GM23338 (cell line): Measurements from ENCODE around the gene S100A13. TPM values are rescaled to one million over a fixed set of nuclear protein-coding genes. Genes with fewer than 3 reads are reported as not detected.

ENCODE experiments used
- ATAC-seq: fragments of 200-7000 bp; cut with Tn5 transposase; 3 replicates; pipeline ENCODE4 v1.9.1; 2020
- DNase-seq: peaks from one replicate; pipeline ENCODE4 v3.0.0-alpha.2; 2015; ENCODE audit warnings: low spot score
- H2AFZ ChIP-seq: fragments of 200-600 bp; sonication (generic); 2 replicates; pipeline ENCODE4 v1.8.0; 2016; ENCODE audit warnings: antibody characterized with exemption, mild to moderate bottlenecking, moderate library complexity
- H3F3A ChIP-seq: fragments of 200-600 bp; sonication (generic); replicated peaks from 2 replicates; pipeline ENCODE4 v1.8.0; 2017; ENCODE audit warnings: antibody characterized with exemption, mixed run types, low read depth
- H3K27ac ChIP-seq: fragments of 200-600 bp; sonication (generic); 2 replicates; pipeline ENCODE4 v1.6.1; 2016; ENCODE audit warnings: low read depth
- H3K27me3 ChIP-seq: fragments of 200-600 bp; sonication (generic); 2 replicates; pipeline ENCODE4 v1.8.0; 2016; ENCODE audit warnings: mild to moderate bottlenecking, mixed run types, moderate library complexity; ENCODE audit not compliant: insufficient read depth
- H3K36me3 ChIP-seq: fragments of 200-600 bp; sonication (generic); 2 replicates; pipeline ENCODE4 v1.8.0; 2016; ENCODE audit warnings: mild to moderate bottlenecking; ENCODE audit not compliant: insufficient read depth
- H3K4me1 ChIP-seq: fragments of 200-600 bp; sonication (generic); 2 replicates; pipeline ENCODE4 v1.8.0; 2016; ENCODE audit warnings: mild to moderate bottlenecking, moderate library complexity; ENCODE audit not compliant: insufficient read depth
- H3K4me2 ChIP-seq: fragments of 200-600 bp; sonication (generic); 2 replicates; pipeline ENCODE4 v1.7.1; 2017; ENCODE audit warnings: mixed run types
- H3K4me3 ChIP-seq: fragments of 200-600 bp; sonication (generic); 2 replicates; pipeline ENCODE4 v1.6.1; 2016; ENCODE audit warnings: mixed run types
- H3K79me2 ChIP-seq: fragments of 200-600 bp; sonication (generic); replicated peaks from 2 replicates; pipeline ENCODE4 v1.8.0; 2017; ENCODE audit warnings: mild to moderate bottlenecking; ENCODE audit not compliant: insufficient read depth
- H3K9me2 ChIP-seq: fragments of 200-600 bp; sonication (generic); 2 replicates; pipeline ENCODE4 v1.8.0; 2017; ENCODE audit not compliant: insufficient read depth
- H4K20me1 ChIP-seq: fragments of 200-600 bp; sonication (generic); replicated peaks from 2 replicates; pipeline ENCODE4 v1.8.0; 2017; ENCODE audit warnings: mild to moderate bottlenecking; ENCODE audit not compliant: insufficient read depth
- H3K27ac Mint-ChIP-seq: 2 replicates; pipeline ENCODE4 v1.8.0; 2020; ENCODE audit warnings: inconsistent platforms, mild to moderate bottlenecking, moderate library complexity, mixed read lengths
- H3K27me3 Mint-ChIP-seq: 3 replicates; pipeline ENCODE4 v1.8.0; 2022; ENCODE audit warnings: low read depth, mild to moderate bottlenecking, moderate library complexity, mixed read lengths, inconsistent platforms; ENCODE audit not compliant: insufficient read depth, poor library complexity
- H3K36me3 Mint-ChIP-seq: 3 replicates; pipeline ENCODE4 v1.8.0; 2021; ENCODE audit warnings: low read depth, mild to moderate bottlenecking, inconsistent platforms, moderate library complexity, mixed read lengths
- H3K4me1 Mint-ChIP-seq: 3 replicates; pipeline ENCODE4 v1.8.0; 2020; ENCODE audit warnings: mild to moderate bottlenecking, inconsistent platforms, mixed read lengths
- H3K4me3 Mint-ChIP-seq: 3 replicates; pipeline ENCODE4 v1.8.0; 2021; ENCODE audit warnings: moderate library complexity, mild to moderate bottlenecking, inconsistent platforms, mixed read lengths
- H3K9me3 Mint-ChIP-seq: 3 replicates; pipeline ENCODE4 v1.8.0; 2020; ENCODE audit warnings: moderate library complexity, mild to moderate bottlenecking, inconsistent platforms, mixed read lengths
- CREB1 ChIP-seq: fragments of 250-450 bp; sonication (Bioruptor Pico); IDR thresholded peaks from 2 replicates; pipeline ENCODE4 v1.5.0; 2020; ENCODE audit warnings: low read depth, mild to moderate bottlenecking, moderate library complexity
- EZH2 ChIP-seq: fragments of 200-600 bp; sonication (generic); IDR thresholded peaks from one replicate; pipeline ENCODE4 v1.8.0; 2017; ENCODE audit warnings: antibody characterized with exemption, mild to moderate bottlenecking, low read depth; ENCODE audit not compliant: unreplicated experiment
- EZH2phosphoT487 ChIP-seq: fragments of 200-600 bp; sonication (generic); IDR thresholded peaks from one replicate; pipeline ENCODE4 v1.8.1; 2018; ENCODE audit warnings: antibody characterized with exemption; ENCODE audit not compliant: unreplicated experiment
- JUNB ChIP-seq: IDR thresholded peaks from one replicate; pipeline ENCODE4 v1.6.1; 2016; ENCODE audit warnings: antibody characterized with exemption; ENCODE audit not compliant: unreplicated experiment
- NANOG ChIP-seq: IDR thresholded peaks from 2 replicates; pipeline ENCODE4 v1.6.1; 2016; ENCODE audit warnings: antibody characterized with exemption, borderline replicate concordance
- POLR2AphosphoS5 ChIP-seq: IDR thresholded peaks from 2 replicates; pipeline ENCODE4 v1.6.1; 2016; ENCODE audit warnings: antibody characterized with exemption, low read depth
- STAT1 ChIP-seq: IDR thresholded peaks from one replicate; pipeline ENCODE4 v1.6.1; 2016; ENCODE audit warnings: antibody characterized with exemption; ENCODE audit not compliant: unreplicated experiment
- ZNF114 ChIP-seq: fragments of 250-450 bp; sonication (Bioruptor Pico); IDR thresholded peaks from 2 replicates; pipeline ENCODE4 v1.5.0; 2020; ENCODE audit warnings: mild to moderate bottlenecking, moderate library complexity
- polyA plus RNA-seq: library from polyadenylated mRNA; unstranded; fragments of >200 nt; fragmentation: Nextera tagmentation; extraction: Ambion mirVana; gene quantifications from 2 replicates; pipeline ENCODE4 v1.2.1, GENCODE V29; 2016
- total RNA-seq: library from RNA; depleted of rRNA; stranded (reverse); fragments of >200 nt; shearing (Covaris generic); gene quantifications from 2 replicates; pipeline ENCODE4 v1.2.3, GENCODE V29; 2014
- TF ChIP-seq, protein P1 (sequence below): IDR thresholded peaks from one replicate; pipeline ENCODE4 v1.6.1; 2018; ENCODE audit warnings: antibody characterized with exemption; ENCODE audit not compliant: unreplicated experiment
- TF ChIP-seq, protein P2 (sequence below), 2 experiments: fragments of 200-600 bp in 1 of 2; sonication (generic) in 1 of 2; conservative IDR thresholded peaks; 2 replicates each; pipeline versions ENCODE4 v1.5.1 to v1.6.1; 2016 to 2017; ENCODE audit warnings: antibody characterized with exemption in 2 of 2, low read depth in 2 of 2, mild to moderate bottlenecking in 2 of 2, moderate library complexity in 1 of 2

The S100A13 gene
- total and polyA plus RNA-seq, 2 experiments from 2014 or later = 32.7 to 165 TPM

DNA sequence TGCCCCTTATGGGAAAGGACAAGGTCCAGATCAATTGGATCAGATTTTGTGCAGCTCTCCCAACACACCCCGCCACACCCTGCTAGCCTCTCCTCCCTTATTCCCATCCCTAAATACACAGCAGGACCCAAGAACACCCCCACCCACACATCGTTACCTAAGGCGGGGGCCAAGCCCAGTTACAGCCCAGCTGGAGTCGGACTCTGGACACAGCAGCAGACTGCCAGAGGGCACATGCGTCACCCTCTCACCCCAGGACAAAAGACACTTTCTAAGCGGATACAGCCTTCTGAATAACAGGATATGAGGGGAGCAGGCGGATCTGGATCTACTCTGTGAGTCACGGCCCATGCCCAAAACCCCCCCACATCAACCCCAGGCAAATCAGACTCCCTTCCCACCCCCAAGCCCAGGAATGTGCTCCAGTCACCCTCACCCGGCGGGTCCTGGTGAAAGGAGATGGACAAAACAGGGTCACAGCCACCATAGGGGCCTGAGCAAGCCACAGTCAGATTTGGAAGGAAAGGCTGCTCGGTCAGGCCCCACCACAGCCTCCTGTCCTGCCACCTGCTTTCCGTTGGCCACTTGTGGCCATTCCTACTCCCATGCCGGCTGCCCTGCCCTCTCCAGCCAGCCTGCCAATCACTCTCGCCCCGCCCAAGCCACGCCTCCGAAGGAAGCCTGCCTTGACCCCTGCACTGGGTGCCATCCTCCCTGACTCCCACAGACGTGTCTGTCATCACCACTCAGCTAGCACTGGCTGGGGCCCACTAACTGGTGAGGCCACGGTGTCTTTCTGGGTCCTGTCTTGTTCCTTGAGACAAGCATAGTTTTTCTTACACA lies 18.3 kb downstream of the S100A13 start:
- peaks cover 45% of the 10 kb centered on the region for H3K4me1 ChIP-seq
- H3K36me3 Mint-ChIP-seq = no peaks in the 10 kb centered on the region; the same call in 1 of the 3 replicates
- peak overlapping the region; percentile 84 for H2AFZ ChIP-seq
- no peaks in the 10 kb centered on the region for H3K9me3 Mint-ChIP-seq
- H3K27ac ChIP-seq = 0 out of 2 replicates have a peak overlapping the region, but pooled peaks have one; percentile 19
- peaks cover 49% of the 10 kb centered on the region for H3K4me1 Mint-ChIP-seq
- H3K36me3 ChIP-seq = no peaks in the 10 kb centered on the region
- peak overlapping the region; percentile 66 for H3K4me2 ChIP-seq
- H3K27me3 Mint-ChIP-seq = peaks cover 9% of the 10 kb centered on the region
- peak overlapping the region; percentile 26; the same call in 1 of the 2 replicates for H3K4me3 ChIP-seq
- no peaks in the 10 kb centered on the region for H3K27me3 ChIP-seq
- H3K9me2 ChIP-seq = no peaks in the 10 kb centered on the region
- peak; percentile 22; the same call in 1 of the 2 replicates for TF ChIP-seq POLR2AphosphoS5
- TF ChIP-seq STAT1 = no peak
- no peak for TF ChIP-seq NANOG
- peak; percentile 77 for ATAC-seq
- H3K79me2 ChIP-seq = no peaks in the 10 kb centered on the region
- DNase-seq = peak; percentile 83
- peak overlapping the region; percentile 87; the same call in 1 of the 2 replicates for H3K27ac Mint-ChIP-seq
- H4K20me1 ChIP-seq = no peaks in the 10 kb centered on the region
- H3K4me3 Mint-ChIP-seq = peak overlapping the region; percentile 34; the same call in 2 of the 3 replicates
- no peaks in the 10 kb centered on the region; the same call in 1 of the 2 replicates for H3F3A ChIP-seq

DNA sequence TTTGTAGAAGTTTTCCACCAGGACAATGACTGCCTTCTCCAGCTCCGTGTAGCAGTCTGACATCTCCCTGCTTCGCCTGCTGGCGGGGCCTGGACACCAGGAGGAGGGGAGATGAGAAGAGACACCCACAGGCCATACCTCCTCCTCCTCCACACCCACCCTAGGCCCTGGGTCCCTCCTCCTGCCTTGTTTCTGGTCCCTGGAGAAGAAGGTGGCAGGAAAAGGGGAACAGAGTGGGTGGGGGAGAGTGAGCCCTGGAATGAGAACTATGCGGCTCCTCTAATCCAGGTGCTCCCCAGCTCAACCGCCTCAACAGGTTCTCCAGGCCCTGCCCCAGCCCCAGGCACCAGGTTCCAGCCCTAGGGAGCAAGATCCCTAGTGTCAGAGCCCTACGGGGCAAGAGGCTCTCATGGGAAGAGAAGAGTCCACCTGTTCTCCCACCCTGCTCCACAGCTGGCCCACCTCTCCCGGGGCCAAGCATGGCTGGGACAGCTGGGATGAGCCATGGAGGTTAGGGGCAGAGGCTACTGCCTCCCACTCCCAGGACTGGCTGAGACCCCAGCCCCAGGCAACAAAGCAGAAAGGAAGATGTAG lies 19.1 kb downstream of the S100A13 start:
- peaks cover 9% of the 10 kb centered on the region for H3K27me3 Mint-ChIP-seq
- no peak for ATAC-seq
- no peaks in the 10 kb centered on the region for H3K9me3 Mint-ChIP-seq
- H3K36me3 Mint-ChIP-seq = no peaks in the 10 kb centered on the region; the same call in 1 of the 3 replicates
- H3K27me3 ChIP-seq = no peaks in the 10 kb centered on the region
- H3K9me2 ChIP-seq = no peaks in the 10 kb centered on the region
- H3K79me2 ChIP-seq = no peaks in the 10 kb centered on the region
- peaks cover 45% of the 10 kb centered on the region for H3K4me1 ChIP-seq
- no peak overlapping the region for H3K27ac Mint-ChIP-seq
- no peak overlapping the region for H3K4me3 Mint-ChIP-seq
- no peak overlapping the region for H3K27ac ChIP-seq
- peak; percentile 39 for DNase-seq
- H3K36me3 ChIP-seq = no peaks in the 10 kb centered on the region
- H4K20me1 ChIP-seq = no peaks in the 10 kb centered on the region
- H3K4me2 ChIP-seq = peak overlapping the region; percentile 66
- peaks cover 43% of the 10 kb centered on the region for H3K4me1 Mint-ChIP-seq
- H3F3A ChIP-seq = no peaks in the 10 kb centered on the region; the same call in 1 of the 2 replicates
- no peak overlapping the region for H3K4me3 ChIP-seq
- no peak overlapping the region for H2AFZ ChIP-seq
- TF ChIP-seq EZH2phosphoT487 = no peak
- TF ChIP-seq CREB1 (CRISPR knock-in tag) = no peak
- TF ChIP-seq, protein P1, sequence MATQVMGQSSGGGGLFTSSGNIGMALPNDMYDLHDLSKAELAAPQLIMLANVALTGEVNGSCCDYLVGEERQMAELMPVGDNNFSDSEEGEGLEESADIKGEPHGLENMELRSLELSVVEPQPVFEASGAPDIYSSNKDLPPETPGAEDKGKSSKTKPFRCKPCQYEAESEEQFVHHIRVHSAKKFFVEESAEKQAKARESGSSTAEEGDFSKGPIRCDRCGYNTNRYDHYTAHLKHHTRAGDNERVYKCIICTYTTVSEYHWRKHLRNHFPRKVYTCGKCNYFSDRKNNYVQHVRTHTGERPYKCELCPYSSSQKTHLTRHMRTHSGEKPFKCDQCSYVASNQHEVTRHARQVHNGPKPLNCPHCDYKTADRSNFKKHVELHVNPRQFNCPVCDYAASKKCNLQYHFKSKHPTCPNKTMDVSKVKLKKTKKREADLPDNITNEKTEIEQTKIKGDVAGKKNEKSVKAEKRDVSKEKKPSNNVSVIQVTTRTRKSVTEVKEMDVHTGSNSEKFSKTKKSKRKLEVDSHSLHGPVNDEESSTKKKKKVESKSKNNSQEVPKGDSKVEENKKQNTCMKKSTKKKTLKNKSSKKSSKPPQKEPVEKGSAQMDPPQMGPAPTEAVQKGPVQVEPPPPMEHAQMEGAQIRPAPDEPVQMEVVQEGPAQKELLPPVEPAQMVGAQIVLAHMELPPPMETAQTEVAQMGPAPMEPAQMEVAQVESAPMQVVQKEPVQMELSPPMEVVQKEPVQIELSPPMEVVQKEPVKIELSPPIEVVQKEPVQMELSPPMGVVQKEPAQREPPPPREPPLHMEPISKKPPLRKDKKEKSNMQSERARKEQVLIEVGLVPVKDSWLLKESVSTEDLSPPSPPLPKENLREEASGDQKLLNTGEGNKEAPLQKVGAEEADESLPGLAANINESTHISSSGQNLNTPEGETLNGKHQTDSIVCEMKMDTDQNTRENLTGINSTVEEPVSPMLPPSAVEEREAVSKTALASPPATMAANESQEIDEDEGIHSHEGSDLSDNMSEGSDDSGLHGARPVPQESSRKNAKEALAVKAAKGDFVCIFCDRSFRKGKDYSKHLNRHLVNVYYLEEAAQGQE = no peak
- no peak for TF ChIP-seq JUNB
- TF ChIP-seq STAT1 = no peak
- TF ChIP-seq POLR2AphosphoS5 = no peak
- no peak for TF ChIP-seq EZH2
- TF ChIP-seq ZNF114 (CRISPR knock-in tag) = no peak
- TF ChIP-seq, protein P2, sequence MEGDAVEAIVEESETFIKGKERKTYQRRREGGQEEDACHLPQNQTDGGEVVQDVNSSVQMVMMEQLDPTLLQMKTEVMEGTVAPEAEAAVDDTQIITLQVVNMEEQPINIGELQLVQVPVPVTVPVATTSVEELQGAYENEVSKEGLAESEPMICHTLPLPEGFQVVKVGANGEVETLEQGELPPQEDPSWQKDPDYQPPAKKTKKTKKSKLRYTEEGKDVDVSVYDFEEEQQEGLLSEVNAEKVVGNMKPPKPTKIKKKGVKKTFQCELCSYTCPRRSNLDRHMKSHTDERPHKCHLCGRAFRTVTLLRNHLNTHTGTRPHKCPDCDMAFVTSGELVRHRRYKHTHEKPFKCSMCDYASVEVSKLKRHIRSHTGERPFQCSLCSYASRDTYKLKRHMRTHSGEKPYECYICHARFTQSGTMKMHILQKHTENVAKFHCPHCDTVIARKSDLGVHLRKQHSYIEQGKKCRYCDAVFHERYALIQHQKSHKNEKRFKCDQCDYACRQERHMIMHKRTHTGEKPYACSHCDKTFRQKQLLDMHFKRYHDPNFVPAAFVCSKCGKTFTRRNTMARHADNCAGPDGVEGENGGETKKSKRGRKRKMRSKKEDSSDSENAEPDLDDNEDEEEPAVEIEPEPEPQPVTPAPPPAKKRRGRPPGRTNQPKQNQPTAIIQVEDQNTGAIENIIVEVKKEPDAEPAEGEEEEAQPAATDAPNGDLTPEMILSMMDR (conservative IDR thresholded peaks at IDR 0.05; ENCODE audit: low read depth in 2 of 2) = no peak
